NCI-H1417 treated with DMSO at 0.1 percent for 48 hours (cell line): Measurements from ENCODE around the gene IRS2.

Experiments used
- DNase-seq: peaks from one replicate; lab custom pipeline; 2025; lab: John Stamatoyannopoulos, UW

Gene IRS2

DNA sequence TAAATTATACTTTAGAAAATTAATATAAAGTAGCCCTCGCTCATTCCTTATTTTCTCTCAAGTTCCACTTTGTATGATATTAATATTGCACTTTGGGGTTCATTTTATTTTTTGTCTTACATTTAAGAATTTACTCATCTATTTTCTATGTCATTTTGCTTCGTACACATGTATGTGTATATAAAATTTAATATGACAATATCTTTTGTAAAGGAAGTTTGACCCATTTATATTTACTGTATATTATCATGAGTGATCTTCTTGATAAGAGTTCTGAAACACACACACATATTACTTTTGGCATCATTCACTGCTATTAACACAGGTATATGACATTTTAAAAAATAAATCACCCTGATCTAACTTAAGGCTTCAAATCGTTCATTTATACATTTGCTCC, 83.1 kb downstream of the IRS2 start:
- DNase-seq = no peak
